Measurements from ENCODE around the gene S100A14.

- no peak for TF ChIP-seq POLR2A (IDR thresholded peaks at IDR 0.05)
- TF ChIP-seq, protein P1, sequence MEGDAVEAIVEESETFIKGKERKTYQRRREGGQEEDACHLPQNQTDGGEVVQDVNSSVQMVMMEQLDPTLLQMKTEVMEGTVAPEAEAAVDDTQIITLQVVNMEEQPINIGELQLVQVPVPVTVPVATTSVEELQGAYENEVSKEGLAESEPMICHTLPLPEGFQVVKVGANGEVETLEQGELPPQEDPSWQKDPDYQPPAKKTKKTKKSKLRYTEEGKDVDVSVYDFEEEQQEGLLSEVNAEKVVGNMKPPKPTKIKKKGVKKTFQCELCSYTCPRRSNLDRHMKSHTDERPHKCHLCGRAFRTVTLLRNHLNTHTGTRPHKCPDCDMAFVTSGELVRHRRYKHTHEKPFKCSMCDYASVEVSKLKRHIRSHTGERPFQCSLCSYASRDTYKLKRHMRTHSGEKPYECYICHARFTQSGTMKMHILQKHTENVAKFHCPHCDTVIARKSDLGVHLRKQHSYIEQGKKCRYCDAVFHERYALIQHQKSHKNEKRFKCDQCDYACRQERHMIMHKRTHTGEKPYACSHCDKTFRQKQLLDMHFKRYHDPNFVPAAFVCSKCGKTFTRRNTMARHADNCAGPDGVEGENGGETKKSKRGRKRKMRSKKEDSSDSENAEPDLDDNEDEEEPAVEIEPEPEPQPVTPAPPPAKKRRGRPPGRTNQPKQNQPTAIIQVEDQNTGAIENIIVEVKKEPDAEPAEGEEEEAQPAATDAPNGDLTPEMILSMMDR (IDR thresholded peaks at IDR 0.05): no peak
These were observed 37.6 kb downstream of the S100A14 start for GRCh38 chr1:153578490-153578889.

Measured in Peyer's patch (tissue), 4 donors.